GM21576 (cell line): ENCODE data around the gene TPST1.

Experiments used
- ATAC-seq: cut with Tn5 transposase; IDR thresholded peaks from one replicate; pipeline ENCODE4 v1.9.1; 2021; ENCODE audit warnings: mild to moderate bottlenecking, moderate library complexity; ENCODE audit not compliant: unreplicated experiment

Gene TPST1

GRCh38 chr7:66237906-66238772 is 33.0 kb downstream of the TPST1 start:
- ATAC-seq = no peak

GRCh38 chr7:66238773-66239466 is 33.8 kb downstream of the TPST1 start:
- ATAC-seq = no peak

- no peak for ATAC-seq
Observed at GRCh38 chr7:66239467-66239856, 34.3 kb downstream of the TPST1 start.

- no peak for ATAC-seq
Observed at GRCh38 chr7:66245008-66245407, 39.9 kb downstream of the TPST1 start.

- ATAC-seq = no peak
Observed at GRCh38 chr7:66246554-66247171, 41.5 kb downstream of the TPST1 start.

GRCh38 chr7:66247380-66248078 is 42.4 kb downstream of the TPST1 start:
- ATAC-seq = no peak

- no peak for ATAC-seq
Observed at GRCh38 chr7:66250711-66251110, 45.6 kb downstream of the TPST1 start.

GRCh38 chr7:66255534-66256100 is 50.5 kb downstream of the TPST1 start:
- ATAC-seq = no peak

GRCh38 chr7:66256281-66256680 is 51.1 kb downstream of the TPST1 start:
- no peak for ATAC-seq

- no peak for ATAC-seq
Observed at GRCh38 chr7:66257481-66257880, 52.3 kb downstream of the TPST1 start.

GRCh38 chr7:66258409-66258808 is 53.3 kb downstream of the TPST1 start:
- no peak for ATAC-seq

GRCh38 chr7:66261941-66262340 is 56.8 kb downstream of the TPST1 start:
- ATAC-seq = no peak

- no peak for ATAC-seq
Observed at GRCh38 chr7:66263936-66264335, 58.8 kb downstream of the TPST1 start.

GRCh38 chr7:66265566-66265965 is 60.4 kb downstream of the TPST1 start:
- ATAC-seq = no peak

- no peak for ATAC-seq
Observed at GRCh38 chr7:66267249-66267648, 62.1 kb downstream of the TPST1 start.

- ATAC-seq = no peak
Observed at GRCh38 chr7:66269978-66270377, 64.8 kb downstream of the TPST1 start.

GRCh38 chr7:66272321-66272720 is 67.2 kb downstream of the TPST1 start:
- ATAC-seq = no peak

- ATAC-seq = no peak
Observed at GRCh38 chr7:66276363-66276762, 71.2 kb downstream of the TPST1 start.

- ATAC-seq = no peak
Observed at GRCh38 chr7:66277492-66277891, 72.4 kb downstream of the TPST1 start.

GRCh38 chr7:66279912-66280311 is 74.8 kb downstream of the TPST1 start:
- no peak for ATAC-seq
